ENCODE results near the gene IL1R2. TPM values are rescaled to one million over a fixed set of nuclear protein-coding genes. Genes with fewer than 3 reads are reported as not detected.

The IL1R2 gene
- total RNA-seq, 1 donor = not detected

DNA sequence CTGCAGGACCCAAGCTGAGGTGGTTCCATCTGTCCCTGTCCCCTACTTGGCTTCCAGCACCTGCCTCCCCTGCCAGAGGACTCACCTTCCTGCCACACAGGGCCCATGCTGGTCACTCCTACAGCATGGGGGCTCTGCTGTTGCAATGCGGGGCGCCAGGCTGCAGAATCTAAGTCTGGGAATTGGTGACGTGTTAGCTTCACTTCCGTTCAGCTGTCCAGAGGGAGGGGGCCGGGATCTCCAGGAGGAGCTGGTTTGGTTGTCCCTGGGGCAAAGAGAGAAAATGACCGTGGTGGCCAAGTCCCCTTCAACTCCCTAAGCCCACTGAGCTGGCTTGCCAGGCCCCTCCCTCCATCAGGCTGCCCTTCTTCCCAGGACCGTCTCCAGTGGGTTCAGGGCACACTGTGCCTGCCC is 69.5 kb downstream of the IL1R2 start:
- no peak for TF ChIP-seq CTCF (IDR thresholded peaks at IDR 0.05; ENCODE audit: insufficient read depth, low read depth, low read length)
- DNase-seq (ENCODE audit: low read depth) = no peak

DNA sequence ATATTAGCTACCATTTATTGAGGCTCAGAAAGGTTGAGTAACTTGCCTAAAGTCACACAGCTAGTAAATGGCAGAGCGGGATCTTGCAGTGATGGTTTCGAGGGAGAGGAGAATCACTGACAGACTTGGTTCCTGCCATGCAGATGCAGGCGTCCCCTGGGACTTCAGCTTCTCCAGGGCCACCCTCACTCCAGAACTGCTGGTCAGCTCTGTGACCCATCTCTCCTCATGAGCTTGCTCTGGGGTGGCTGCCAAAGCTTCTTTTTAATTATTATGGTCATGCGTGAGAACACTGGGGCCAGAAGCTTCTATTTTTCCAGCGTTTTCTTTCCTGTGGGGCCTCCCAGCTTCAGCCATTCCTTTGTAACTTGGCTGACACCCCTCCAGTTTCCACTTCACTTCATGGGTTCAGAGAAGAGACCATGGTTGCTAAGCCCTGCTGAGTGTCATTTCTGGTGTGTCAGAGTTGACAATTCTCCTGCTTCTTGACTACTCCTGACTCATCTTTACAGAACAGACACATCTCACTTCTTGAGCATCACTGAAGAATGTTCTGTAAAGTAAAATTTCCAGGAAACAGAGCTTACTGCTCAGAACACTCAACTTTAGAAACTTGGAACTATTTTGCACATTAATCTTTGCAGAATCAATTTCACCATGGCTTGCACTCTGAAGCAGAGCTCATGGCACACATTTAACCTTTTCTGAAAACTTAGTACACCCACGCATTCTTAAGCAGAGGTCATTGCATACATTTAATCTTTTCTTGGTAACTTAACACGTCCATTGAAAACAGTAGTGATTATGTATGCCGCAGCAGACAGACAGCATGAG is 70.4 kb downstream of the IL1R2 start:
- no peak overlapping the region for H3K4me3 ChIP-seq (ENCODE audit: low read depth, low read length)
- no peak for TF ChIP-seq CTCF (IDR thresholded peaks at IDR 0.05; ENCODE audit: insufficient read depth, low read depth, low read length)
- peak; percentile 82 for DNase-seq (ENCODE audit: low read depth)

More for the DNA sequence above, 69.5 kb downstream of the IL1R2 start:
- H3K4me3 ChIP-seq (ENCODE audit: low read depth, low read length) = no peak overlapping the region

DNA sequence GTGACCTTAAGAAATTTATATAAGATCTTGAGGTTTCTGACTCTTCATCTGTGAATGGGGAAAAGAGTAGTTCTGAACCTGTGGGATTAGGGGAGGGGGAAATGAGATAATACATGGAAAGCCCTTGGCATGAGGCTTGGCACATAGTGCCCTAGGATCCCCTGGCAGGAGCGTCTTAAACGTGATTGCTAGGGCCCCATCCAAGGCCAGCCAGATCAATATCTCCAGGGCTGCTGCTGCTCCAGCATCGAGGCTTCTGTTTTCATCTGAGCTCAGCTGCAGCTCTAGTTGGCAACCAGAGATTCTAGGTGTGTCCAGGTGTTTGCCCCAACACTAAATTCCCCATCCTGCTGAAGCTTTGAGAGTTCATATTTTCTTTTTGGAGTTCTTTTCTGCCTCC is 71.0 kb downstream of the IL1R2 start:
- TF ChIP-seq CTCF (IDR thresholded peaks at IDR 0.05; ENCODE audit: insufficient read depth, low read depth, low read length) = no peak
- H3K4me3 ChIP-seq (ENCODE audit: low read depth, low read length) = no peak overlapping the region
- no peak for DNase-seq (ENCODE audit: low read depth)

- no peak for TF ChIP-seq CTCF (IDR thresholded peaks at IDR 0.05; ENCODE audit: insufficient read depth, low read depth, low read length)
- H3K4me3 ChIP-seq (ENCODE audit: low read depth, low read length) = no peak overlapping the region
- peak; percentile 89 for DNase-seq (ENCODE audit: low read depth)
Observed at GRCh38 chr2:102063487-102063911, 71.7 kb downstream of the IL1R2 start.

GRCh38 chr2:102063941-102064678 is 72.3 kb downstream of the IL1R2 start:
- TF ChIP-seq CTCF (IDR thresholded peaks at IDR 0.05; ENCODE audit: insufficient read depth, low read depth, low read length) = no peak
- H3K4me3 ChIP-seq (ENCODE audit: low read depth, low read length) = peak overlapping the region; percentile 42

GRCh38 chr2:102064679-102065674 is 73.2 kb downstream of the IL1R2 start:
- peak overlapping the region; percentile 42 for H3K4me3 ChIP-seq (ENCODE audit: low read depth, low read length)
- no peak for TF ChIP-seq CTCF (IDR thresholded peaks at IDR 0.05; ENCODE audit: insufficient read depth, low read depth, low read length)
- DNase-seq (ENCODE audit: low read depth) = no peak

More at GRCh38 chr2:102063941-102064678, 72.3 kb downstream of the IL1R2 start:
- peak; percentile 100 for DNase-seq (ENCODE audit: low read depth)
